HepG2 (cell line): Measurements from ENCODE around the gene KCNJ4. TPM values are rescaled to one million over a fixed set of nuclear protein-coding genes. Genes with fewer than 3 reads are reported as not detected.
A peak's percentile ranks its signal among the peaks of the same experiment; 100 is the strongest.

Experiments used
- BHLHE40 ChIP-seq: IDR thresholded peaks from 2 replicates; pipeline ENCODE4 v1.6.1; 2011; ENCODE audit warnings: low read length, improper control_type of control experiment
- JUN ChIP-seq: sonication (generic); formaldehyde crosslinking; IDR thresholded peaks from 2 replicates; pipeline ENCODE4 v1.4.0; 2020; ENCODE audit warnings: mild to moderate bottlenecking, missing genetic modification reagents
- KAT8 ChIP-seq: IDR thresholded peaks from 2 replicates; pipeline ENCODE4 v1.6.1; 2016; ENCODE audit warnings: missing genetic modification reagents, missing compliant biosample characterization
- KDM2A ChIP-seq: sonication (generic); formaldehyde crosslinking; IDR thresholded peaks from 2 replicates; pipeline ENCODE4 v1.4.0; 2020; ENCODE audit warnings: low read depth, missing genetic modification reagents, borderline replicate concordance
- NCOA2 ChIP-seq: sonication (generic); formaldehyde crosslinking; IDR thresholded peaks from 2 replicates; pipeline ENCODE4 v1.8.0; 2022; ENCODE audit warnings: inconsistent platforms
- RNF2 ChIP-seq: fragments of 450-650 bp; conservative IDR thresholded peaks from 2 replicates; pipeline ENCODE4 v1.6.1; 2016; ENCODE audit warnings: low read depth
- THAP11 ChIP-seq: IDR thresholded peaks from 2 replicates; pipeline ENCODE4 v1.6.1; 2016; ENCODE audit warnings: missing biosample characterization, missing genetic modification reagents
- ZNF260 ChIP-seq: sonication (generic); formaldehyde crosslinking; IDR thresholded peaks from 2 replicates; pipeline ENCODE4 v1.4.0; 2020; ENCODE audit warnings: missing genetic modification reagents, low read depth, mild to moderate bottlenecking, borderline replicate concordance
- ZNF510 ChIP-seq: sonication (generic); formaldehyde crosslinking; IDR thresholded peaks from 2 replicates; pipeline ENCODE4 v1.4.0; 2020; ENCODE audit warnings: low read depth, mild to moderate bottlenecking, missing genetic modification reagents
- ZNF543 ChIP-seq: sonication (generic); formaldehyde crosslinking; IDR thresholded peaks from 2 replicates; pipeline ENCODE4 v1.4.0; 2020; ENCODE audit warnings: mild to moderate bottlenecking, missing genetic modification reagents
- ZSCAN25 ChIP-seq: sonication (generic); formaldehyde crosslinking; IDR thresholded peaks from 2 replicates; pipeline ENCODE4 v1.8.0; 2022; ENCODE audit warnings: mild to moderate bottlenecking, missing genetic modification reagents
- polyA plus RNA-seq, 8 experiments: library from polyadenylated mRNA; depleted of rRNA in 3 of 8; stranded (reverse) in 7 of 8; unstranded in 1 of 8; fragments of >200 nt; fragmentation: Illumina TruSeq in 4 of 8; extraction: Trizol in 4 of 8; gene quantifications; 2 replicates each; pipeline versions ENCODE4 v1.2.1 to v1.2.3, GENCODE V29; 2011 to 2016; ENCODE audit warnings: low read depth in 4 of 8, missing spikeins in 1 of 8, mixed read lengths in 1 of 8; ENCODE audit not compliant: insufficient read depth in 1 of 8
- total RNA-seq, 5 experiments: library from RNA; depleted of rRNA; stranded (reverse); fragments of >200 nt; fragmentation: Illumina TruSeq; extraction: Trizol; gene quantifications; 2 replicates each; pipeline ENCODE4 v1.2.3, GENCODE V29; 2016; ENCODE audit warnings: low read depth in 1 of 5
- TF ChIP-seq, protein P1 (sequence below): sonication (generic); formaldehyde crosslinking; conservative IDR thresholded peaks from 2 replicates; pipeline ENCODE4 v1.4.0; 2020; ENCODE audit warnings: mild to moderate bottlenecking, missing genetic modification reagents, moderate library complexity
- TF ChIP-seq, protein P2 (sequence below): sonication (generic); formaldehyde crosslinking; IDR thresholded peaks from 2 replicates; pipeline ENCODE4 v1.5.1; 2020; ENCODE audit warnings: mild to moderate bottlenecking, missing genetic modification reagents, moderate library complexity
- TF ChIP-seq, protein P3 (sequence below): sonication (generic); formaldehyde crosslinking; IDR thresholded peaks from 2 replicates; pipeline ENCODE4 v1.5.0; 2020; ENCODE audit warnings: missing genetic modification reagents
- TF ChIP-seq, protein P4 (sequence below): IDR thresholded peaks from 2 replicates; pipeline ENCODE4 v1.6.1; 2016

Gene KCNJ4
- total and polyA plus RNA-seq, 2 of the 13 experiments (the other 11 are each of a cell fraction or from before 2014, with no cell fraction given), result not detected

DNA sequence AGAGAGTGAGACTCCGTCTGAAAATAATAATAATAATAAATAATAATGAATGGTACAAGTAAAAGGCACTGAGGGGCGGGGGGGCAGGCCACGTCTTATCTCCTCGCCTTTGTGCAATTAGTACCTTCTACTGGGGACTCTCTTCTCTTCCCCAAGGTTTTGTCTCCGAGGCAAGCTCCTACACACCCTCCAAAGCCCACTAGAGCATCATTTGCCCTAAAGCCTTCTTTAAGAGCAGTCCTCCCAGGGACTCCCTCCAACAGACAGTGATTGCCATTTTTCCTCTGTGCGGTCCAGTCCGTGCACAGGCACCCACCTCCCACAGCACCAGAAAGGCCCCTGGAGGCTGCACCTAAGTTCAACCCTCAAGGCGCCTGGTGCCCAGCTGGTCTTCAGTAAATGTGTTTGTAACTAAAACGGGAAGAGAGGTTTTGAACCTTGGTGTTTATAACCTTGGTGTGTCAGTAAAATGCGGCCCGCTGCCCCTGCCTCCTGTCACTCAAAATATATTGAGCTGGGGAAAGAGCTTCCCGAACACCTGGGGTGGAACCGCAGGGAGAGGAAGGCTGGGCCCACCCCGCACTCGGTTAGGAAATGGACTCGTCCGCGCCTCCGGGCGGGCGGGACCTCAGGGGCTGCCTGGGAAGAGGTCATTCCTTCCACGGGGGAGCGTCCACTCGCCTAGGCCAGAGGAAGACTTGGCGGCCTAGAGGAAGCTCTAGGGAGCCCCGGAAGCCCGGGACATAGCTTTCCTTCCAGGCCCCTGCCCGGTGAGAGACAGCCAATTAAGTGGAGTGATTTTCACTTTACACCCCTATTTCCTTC, 8.2 kb upstream of the KCNJ4 start (continued):
- TF ChIP-seq, protein P1, sequence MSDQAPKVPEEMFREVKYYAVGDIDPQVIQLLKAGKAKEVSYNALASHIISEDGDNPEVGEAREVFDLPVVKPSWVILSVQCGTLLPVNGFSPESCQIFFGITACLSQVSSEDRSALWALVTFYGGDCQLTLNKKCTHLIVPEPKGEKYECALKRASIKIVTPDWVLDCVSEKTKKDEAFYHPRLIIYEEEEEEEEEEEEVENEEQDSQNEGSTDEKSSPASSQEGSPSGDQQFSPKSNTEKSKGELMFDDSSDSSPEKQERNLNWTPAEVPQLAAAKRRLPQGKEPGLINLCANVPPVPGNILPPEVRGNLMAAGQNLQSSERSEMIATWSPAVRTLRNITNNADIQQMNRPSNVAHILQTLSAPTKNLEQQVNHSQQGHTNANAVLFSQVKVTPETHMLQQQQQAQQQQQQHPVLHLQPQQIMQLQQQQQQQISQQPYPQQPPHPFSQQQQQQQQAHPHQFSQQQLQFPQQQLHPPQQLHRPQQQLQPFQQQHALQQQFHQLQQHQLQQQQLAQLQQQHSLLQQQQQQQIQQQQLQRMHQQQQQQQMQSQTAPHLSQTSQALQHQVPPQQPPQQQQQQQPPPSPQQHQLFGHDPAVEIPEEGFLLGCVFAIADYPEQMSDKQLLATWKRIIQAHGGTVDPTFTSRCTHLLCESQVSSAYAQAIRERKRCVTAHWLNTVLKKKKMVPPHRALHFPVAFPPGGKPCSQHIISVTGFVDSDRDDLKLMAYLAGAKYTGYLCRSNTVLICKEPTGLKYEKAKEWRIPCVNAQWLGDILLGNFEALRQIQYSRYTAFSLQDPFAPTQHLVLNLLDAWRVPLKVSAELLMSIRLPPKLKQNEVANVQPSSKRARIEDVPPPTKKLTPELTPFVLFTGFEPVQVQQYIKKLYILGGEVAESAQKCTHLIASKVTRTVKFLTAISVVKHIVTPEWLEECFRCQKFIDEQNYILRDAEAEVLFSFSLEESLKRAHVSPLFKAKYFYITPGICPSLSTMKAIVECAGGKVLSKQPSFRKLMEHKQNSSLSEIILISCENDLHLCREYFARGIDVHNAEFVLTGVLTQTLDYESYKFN, result 0 out of 2 replicates have a peak, but pooled peaks have one; percentile 44
- no peak for TF ChIP-seq RNF2
- peak; percentile 70 for TF ChIP-seq THAP11 (CRISPR knock-in tag)
- peak; percentile 62; the same call in 1 of the 2 replicates for TF ChIP-seq KAT8 (CRISPR knock-in tag)
- no peak for TF ChIP-seq JUN (CRISPR knock-in tag)
- TF ChIP-seq NCOA2 (CRISPR knock-in tag), result peak; percentile 45; the same call in 1 of the 2 replicates
- TF ChIP-seq, protein P2, sequence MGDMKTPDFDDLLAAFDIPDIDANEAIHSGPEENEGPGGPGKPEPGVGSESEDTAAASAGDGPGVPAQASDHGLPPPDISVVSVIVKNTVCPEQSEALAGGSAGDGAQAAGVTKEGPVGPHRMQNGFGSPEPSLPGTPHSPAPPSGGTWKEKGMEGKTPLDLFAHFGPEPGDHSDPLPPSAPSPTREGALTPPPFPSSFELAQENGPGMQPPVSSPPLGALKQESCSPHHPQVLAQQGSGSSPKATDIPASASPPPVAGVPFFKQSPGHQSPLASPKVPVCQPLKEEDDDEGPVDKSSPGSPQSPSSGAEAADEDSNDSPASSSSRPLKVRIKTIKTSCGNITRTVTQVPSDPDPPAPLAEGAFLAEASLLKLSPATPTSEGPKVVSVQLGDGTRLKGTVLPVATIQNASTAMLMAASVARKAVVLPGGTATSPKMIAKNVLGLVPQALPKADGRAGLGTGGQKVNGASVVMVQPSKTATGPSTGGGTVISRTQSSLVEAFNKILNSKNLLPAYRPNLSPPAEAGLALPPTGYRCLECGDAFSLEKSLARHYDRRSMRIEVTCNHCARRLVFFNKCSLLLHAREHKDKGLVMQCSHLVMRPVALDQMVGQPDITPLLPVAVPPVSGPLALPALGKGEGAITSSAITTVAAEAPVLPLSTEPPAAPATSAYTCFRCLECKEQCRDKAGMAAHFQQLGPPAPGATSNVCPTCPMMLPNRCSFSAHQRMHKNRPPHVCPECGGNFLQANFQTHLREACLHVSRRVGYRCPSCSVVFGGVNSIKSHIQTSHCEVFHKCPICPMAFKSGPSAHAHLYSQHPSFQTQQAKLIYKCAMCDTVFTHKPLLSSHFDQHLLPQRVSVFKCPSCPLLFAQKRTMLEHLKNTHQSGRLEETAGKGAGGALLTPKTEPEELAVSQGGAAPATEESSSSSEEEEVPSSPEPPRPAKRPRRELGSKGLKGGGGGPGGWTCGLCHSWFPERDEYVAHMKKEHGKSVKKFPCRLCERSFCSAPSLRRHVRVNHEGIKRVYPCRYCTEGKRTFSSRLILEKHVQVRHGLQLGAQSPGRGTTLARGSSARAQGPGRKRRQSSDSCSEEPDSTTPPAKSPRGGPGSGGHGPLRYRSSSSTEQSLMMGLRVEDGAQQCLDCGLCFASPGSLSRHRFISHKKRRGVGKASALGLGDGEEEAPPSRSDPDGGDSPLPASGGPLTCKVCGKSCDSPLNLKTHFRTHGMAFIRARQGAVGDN (CRISPR knock-in tag), result peak; percentile 83
- TF ChIP-seq ZNF543 (CRISPR knock-in tag), result peak; percentile 51; the same call in 1 of the 2 replicates
- TF ChIP-seq ZNF510, result peak; percentile 37; the same call in 1 of the 2 replicates
- TF ChIP-seq, protein P3, sequence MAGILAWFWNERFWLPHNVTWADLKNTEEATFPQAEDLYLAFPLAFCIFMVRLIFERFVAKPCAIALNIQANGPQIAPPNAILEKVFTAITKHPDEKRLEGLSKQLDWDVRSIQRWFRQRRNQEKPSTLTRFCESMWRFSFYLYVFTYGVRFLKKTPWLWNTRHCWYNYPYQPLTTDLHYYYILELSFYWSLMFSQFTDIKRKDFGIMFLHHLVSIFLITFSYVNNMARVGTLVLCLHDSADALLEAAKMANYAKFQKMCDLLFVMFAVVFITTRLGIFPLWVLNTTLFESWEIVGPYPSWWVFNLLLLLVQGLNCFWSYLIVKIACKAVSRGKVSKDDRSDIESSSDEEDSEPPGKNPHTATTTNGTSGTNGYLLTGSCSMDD, result no peak
- peak; percentile 91 for TF ChIP-seq BHLHE40
- 0 out of 2 replicates have a peak, but pooled peaks have one; percentile 47 for TF ChIP-seq ZSCAN25 (CRISPR knock-in tag)
- TF ChIP-seq, protein P4, sequence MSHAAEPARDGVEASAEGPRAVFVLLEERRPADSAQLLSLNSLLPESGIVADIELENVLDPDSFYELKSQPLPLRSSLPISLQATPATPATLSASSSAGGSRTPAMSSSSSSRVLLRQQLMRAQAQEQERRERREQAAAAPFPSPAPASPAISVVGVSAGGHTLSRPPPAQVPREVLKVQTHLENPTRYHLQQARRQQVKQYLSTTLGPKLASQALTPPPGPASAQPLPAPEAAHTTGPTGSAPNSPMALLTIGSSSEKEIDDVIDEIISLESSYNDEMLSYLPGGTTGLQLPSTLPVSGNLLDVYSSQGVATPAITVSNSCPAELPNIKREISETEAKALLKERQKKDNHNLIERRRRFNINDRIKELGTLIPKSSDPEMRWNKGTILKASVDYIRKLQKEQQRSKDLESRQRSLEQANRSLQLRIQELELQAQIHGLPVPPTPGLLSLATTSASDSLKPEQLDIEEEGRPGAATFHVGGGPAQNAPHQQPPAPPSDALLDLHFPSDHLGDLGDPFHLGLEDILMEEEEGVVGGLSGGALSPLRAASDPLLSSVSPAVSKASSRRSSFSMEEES, result 0 out of 2 replicates have a peak, but pooled peaks have one; percentile 24
- TF ChIP-seq ZNF260, result no peak
- peak; percentile 79 for TF ChIP-seq KDM2A (CRISPR knock-in tag)
